Measurements from ENCODE around the gene ZSWIM4.

DNA sequence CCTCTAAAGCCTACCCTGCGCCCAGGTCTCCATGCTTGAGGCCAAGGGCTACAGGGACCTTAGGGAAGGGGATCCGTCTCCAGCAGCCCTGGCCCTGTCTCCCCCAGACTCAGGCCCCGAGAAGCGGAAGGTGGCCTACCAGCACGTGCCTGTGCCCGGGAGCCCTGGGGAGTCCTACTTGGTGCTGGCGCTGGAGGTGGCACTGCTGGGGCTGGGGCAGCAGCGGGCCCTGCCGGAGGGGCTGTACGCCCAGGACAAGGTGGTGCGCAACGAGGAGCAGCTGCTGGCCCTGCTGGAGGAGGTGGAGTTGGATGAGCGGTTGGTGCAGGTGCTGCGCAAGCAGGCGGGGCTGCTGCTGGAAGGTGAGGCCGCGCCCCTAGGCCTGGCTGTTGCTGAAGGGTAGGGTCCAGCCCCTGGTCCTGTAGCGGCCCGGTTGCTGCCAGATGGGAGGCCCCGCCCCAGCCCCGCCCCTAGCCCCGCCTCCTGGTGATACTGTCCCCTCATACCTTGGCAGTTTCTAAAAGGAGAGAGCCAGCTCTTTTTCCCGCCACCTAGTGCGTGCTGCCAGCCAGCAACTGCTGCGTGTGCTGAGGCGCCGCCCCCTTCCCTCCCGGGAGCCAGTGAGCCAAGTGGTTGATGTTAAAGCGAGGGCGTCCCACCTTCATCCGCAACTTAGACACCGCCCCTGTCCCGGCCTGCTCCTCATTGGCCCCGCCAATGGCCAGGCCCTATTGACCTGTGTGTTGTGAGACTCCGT is 22.6 kb downstream of the ZSWIM4 start:
- TF ChIP-seq, protein P1, sequence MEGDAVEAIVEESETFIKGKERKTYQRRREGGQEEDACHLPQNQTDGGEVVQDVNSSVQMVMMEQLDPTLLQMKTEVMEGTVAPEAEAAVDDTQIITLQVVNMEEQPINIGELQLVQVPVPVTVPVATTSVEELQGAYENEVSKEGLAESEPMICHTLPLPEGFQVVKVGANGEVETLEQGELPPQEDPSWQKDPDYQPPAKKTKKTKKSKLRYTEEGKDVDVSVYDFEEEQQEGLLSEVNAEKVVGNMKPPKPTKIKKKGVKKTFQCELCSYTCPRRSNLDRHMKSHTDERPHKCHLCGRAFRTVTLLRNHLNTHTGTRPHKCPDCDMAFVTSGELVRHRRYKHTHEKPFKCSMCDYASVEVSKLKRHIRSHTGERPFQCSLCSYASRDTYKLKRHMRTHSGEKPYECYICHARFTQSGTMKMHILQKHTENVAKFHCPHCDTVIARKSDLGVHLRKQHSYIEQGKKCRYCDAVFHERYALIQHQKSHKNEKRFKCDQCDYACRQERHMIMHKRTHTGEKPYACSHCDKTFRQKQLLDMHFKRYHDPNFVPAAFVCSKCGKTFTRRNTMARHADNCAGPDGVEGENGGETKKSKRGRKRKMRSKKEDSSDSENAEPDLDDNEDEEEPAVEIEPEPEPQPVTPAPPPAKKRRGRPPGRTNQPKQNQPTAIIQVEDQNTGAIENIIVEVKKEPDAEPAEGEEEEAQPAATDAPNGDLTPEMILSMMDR (IDR thresholded peaks at IDR 0.05) = no peak
- no peak for TF ChIP-seq POLR2A (IDR thresholded peaks at IDR 0.05)
